Fibroblast of lung (primary cell): ENCODE data around the gene TBL1X. TPM values are rescaled to one million over a fixed set of nuclear protein-coding genes. Genes with fewer than 3 reads are reported as not detected.

Experiments used
- DNase-seq, 2 donors: peaks; one replicate each; pipeline versions ENCODE4 v3.0.0 to v3.0.0-alpha.2; 2010; ENCODE audit warnings: low read depth in 2 of 2
- H2AFZ ChIP-seq: 2 replicates; pipeline ENCODE4 v1.5.1; 2012; ENCODE audit warnings: low read length, control low read depth, inconsistent platforms
- H3K27ac ChIP-seq: 2 replicates; pipeline ENCODE4 v1.5.1; 2011; ENCODE audit warnings: low read length, control low read depth; ENCODE audit not compliant: insufficient read depth
- H3K27me3 ChIP-seq: 2 replicates; pipeline ENCODE4 v1.5.1; 2011; ENCODE audit warnings: mild to moderate bottlenecking, low read length; ENCODE audit not compliant: control insufficient read depth, insufficient read depth
- H3K36me3 ChIP-seq: 2 replicates; pipeline ENCODE4 v1.5.1; 2011; ENCODE audit warnings: low read length; ENCODE audit not compliant: control insufficient read depth, insufficient read depth
- H3K4me1 ChIP-seq: 2 replicates; pipeline ENCODE4 v1.5.1; 2011; ENCODE audit warnings: low read length; ENCODE audit not compliant: control insufficient read depth, insufficient read depth; ENCODE audit errors: extremely low read depth
- H3K4me2 ChIP-seq: 2 replicates; pipeline ENCODE4 v1.5.1; 2011; ENCODE audit warnings: low read length, control low read depth; ENCODE audit not compliant: insufficient read depth; ENCODE audit errors: extremely low read depth
- H3K4me3 ChIP-seq, 4 experiments: fragments of 200-600 bp in 1 of 4; sonication (generic) in 1 of 4; replicated peaks in 1 of 4; 2 replicates each; pipeline ENCODE4 v1.5.1; 2011 to 2016; ENCODE audit warnings: low read length in 4 of 4, low read depth in 3 of 4, mild to moderate bottlenecking in 3 of 4, control low read depth in 2 of 4, inconsistent platforms in 1 of 4, mixed read lengths in 1 of 4; ENCODE audit not compliant: insufficient read depth in 1 of 4; ENCODE audit errors: control extremely low read depth in 1 of 4
- H3K79me2 ChIP-seq: 2 replicates; pipeline ENCODE4 v1.5.1; 2012; ENCODE audit warnings: mild to moderate bottlenecking, low read length, inconsistent platforms; ENCODE audit not compliant: control insufficient read depth, insufficient read depth
- H3K9ac ChIP-seq: 2 replicates; pipeline ENCODE4 v1.5.1; 2011; ENCODE audit warnings: mild to moderate bottlenecking, low read length, control low read depth; ENCODE audit not compliant: insufficient read depth
- H3K9me3 ChIP-seq: 2 replicates; pipeline ENCODE4 v1.5.1; 2012; ENCODE audit warnings: low read depth, low read length; ENCODE audit not compliant: control insufficient read depth, insufficient read depth
- H4K20me1 ChIP-seq: 2 replicates; pipeline ENCODE4 v1.5.1; 2011; ENCODE audit warnings: low read length; ENCODE audit not compliant: control insufficient read depth, insufficient read depth; ENCODE audit errors: extremely low read depth
- CTCF ChIP-seq, 2 donors: IDR thresholded peaks in 1 of 2; conservative IDR thresholded peaks in 1 of 2; 1 replicate in 1 of 2; 2 replicates in 1 of 2; pipeline ENCODE4 v1.5.1; 2011 to 2012; ENCODE audit warnings: low read length in 2 of 2, control low read depth in 1 of 2, inconsistent platforms in 1 of 2, low read depth in 1 of 2, mild to moderate bottlenecking in 1 of 2
- EZH2 ChIP-seq: IDR thresholded peaks from 2 replicates; pipeline ENCODE4 v1.5.1; 2012; ENCODE audit warnings: low read length, control low read depth, mild to moderate bottlenecking; ENCODE audit errors: missing control alignments
- polyA plus RNA-seq, 2 donors: library from polyadenylated mRNA; depleted of rRNA in 1 of 2; stranded (reverse) in 1 of 2; unstranded in 1 of 2; fragments of >200 nt; gene quantifications; 2 replicates each; pipeline ENCODE4 v1.2.1, GENCODE V29; 2011 to 2012; ENCODE audit warnings: missing spikeins in 1 of 2
- total RNA-seq: library from RNA; depleted of rRNA; stranded (reverse); fragments of >200 nt; gene quantifications from 2 replicates; pipeline ENCODE4 v1.2.1, GENCODE V29; 2014

The TBL1X gene
- total and polyA plus RNA-seq, 2 donors (not counting 1 experiment from before 2014, with no cell fraction given) = 25.8 to 29.4 TPM

- TF ChIP-seq CTCF (conservative IDR thresholded peaks at IDR 0.05 in 1 of 2, IDR thresholded peaks at IDR 0.05 in 1 of 2; ENCODE audit: low read depth in 1 of 2, low read length in 2 of 2) = no peak
- Histone ChIP-seq H3K9me3 (no peaks in the 10 kb centered on the region), H3K27ac (no peak overlapping the region), H2AFZ (no peak overlapping the region), H3K36me3 (no peaks in the 10 kb centered on the region), H3K9ac (no peak overlapping the region), H3K79me2 (no peaks in the 10 kb centered on the region), H3K4me2 (no peak overlapping the region), H3K27me3 (no peaks in the 10 kb centered on the region), H3K4me3 (no peak overlapping the region), H4K20me1 (no peaks in the 10 kb centered on the region), H3K4me1 (no peaks in the 10 kb centered on the region)
- no peak for DNase-seq
Measured at GRCh38 chrX:9671998-9672397, 207.1 kb downstream of the TBL1X start.

GRCh38 chrX:9676306-9676705, 211.4 kb downstream of the TBL1X start:
- DNase-seq = peak in 1 of 2 donors; percentile 15
- Histone ChIP-seq H3K36me3 (no peaks in the 10 kb centered on the region), H3K9me3 (no peaks in the 10 kb centered on the region), H3K4me3 (no peak overlapping the region), H3K27me3 (no peaks in the 10 kb centered on the region), H3K4me1 (no peaks in the 10 kb centered on the region), H3K79me2 (no peaks in the 10 kb centered on the region), H2AFZ (no peak overlapping the region), H4K20me1 (no peaks in the 10 kb centered on the region), H3K4me2 (no peak overlapping the region), H3K27ac (no peak overlapping the region), H3K9ac (no peak overlapping the region)
- TF ChIP-seq EZH2 (no peak), CTCF (conservative IDR thresholded peaks at IDR 0.05 in 1 of 2, IDR thresholded peaks at IDR 0.05 in 1 of 2; ENCODE audit: low read depth in 1 of 2, low read length in 2 of 2) (no peak)

- Histone ChIP-seq H3K4me3 (no peak overlapping the region), H2AFZ (no peak overlapping the region), H3K4me2 (no peak overlapping the region), H3K27me3 (no peaks in the 10 kb centered on the region), H3K79me2 (no peaks in the 10 kb centered on the region), H4K20me1 (no peaks in the 10 kb centered on the region), H3K4me1 (no peaks in the 10 kb centered on the region), H3K36me3 (no peaks in the 10 kb centered on the region), H3K9me3 (no peaks in the 10 kb centered on the region), H3K27ac (no peak overlapping the region), H3K9ac (no peak overlapping the region)
- no peak for TF ChIP-seq EZH2
- no peak for TF ChIP-seq CTCF (conservative IDR thresholded peaks at IDR 0.05 in 1 of 2, IDR thresholded peaks at IDR 0.05 in 1 of 2; ENCODE audit: low read depth in 1 of 2, low read length in 2 of 2)
- no peak for DNase-seq
Measured at GRCh38 chrX:9676738-9677097, 211.9 kb downstream of the TBL1X start.
